ENCODE results near the gene SERPINH1.

SERPINH1 gene

GRCh38 chr11:75562048-75562835 is at the start of gene SERPINH1:
Gene SERPINH1, plus strand, starts transcription at chr11:75562253. Its CDS starts 4,097 bp downstream, at chr11:75566350.
- DNase-seq, result peak; percentile 87

GRCh38 chr11:75513250-75513649 is 48.8 kb upstream of the SERPINH1 start:
- DNase-seq, result no peak

GRCh38 chr11:75514596-75514995 is 47.5 kb upstream of the SERPINH1 start:
- no peak for DNase-seq

DNA sequence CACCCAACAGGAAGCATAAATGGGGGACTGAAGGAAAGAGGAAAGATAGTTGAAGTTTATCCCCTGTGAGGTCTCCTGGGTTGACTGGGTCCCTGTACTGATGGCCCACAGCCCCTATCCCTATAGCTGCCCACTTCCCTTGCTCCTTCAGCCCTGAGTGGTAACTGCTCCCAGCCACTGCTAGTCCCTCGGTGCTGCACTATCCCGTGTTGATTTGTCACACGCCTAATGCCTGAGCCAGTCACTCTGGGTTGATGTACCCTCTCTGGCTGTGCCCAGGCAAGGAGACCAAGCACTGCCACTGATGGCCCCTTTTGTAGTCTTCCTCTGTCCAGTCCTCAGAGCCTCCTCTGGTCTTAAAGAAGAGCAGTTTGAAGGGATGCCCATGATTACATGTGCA is 45.9 kb upstream of the SERPINH1 start:
- DNase-seq, result no peak

GRCh38 chr11:75516886-75517285 is 45.2 kb upstream of the SERPINH1 start:
- no peak for DNase-seq

- DNase-seq, result no peak
Measured at GRCh38 chr11:75518204-75518549, 43.9 kb upstream of the SERPINH1 start.

GRCh38 chr11:75518771-75519653 is 43.0 kb upstream of the SERPINH1 start:
- DNase-seq, result no peak

DNA sequence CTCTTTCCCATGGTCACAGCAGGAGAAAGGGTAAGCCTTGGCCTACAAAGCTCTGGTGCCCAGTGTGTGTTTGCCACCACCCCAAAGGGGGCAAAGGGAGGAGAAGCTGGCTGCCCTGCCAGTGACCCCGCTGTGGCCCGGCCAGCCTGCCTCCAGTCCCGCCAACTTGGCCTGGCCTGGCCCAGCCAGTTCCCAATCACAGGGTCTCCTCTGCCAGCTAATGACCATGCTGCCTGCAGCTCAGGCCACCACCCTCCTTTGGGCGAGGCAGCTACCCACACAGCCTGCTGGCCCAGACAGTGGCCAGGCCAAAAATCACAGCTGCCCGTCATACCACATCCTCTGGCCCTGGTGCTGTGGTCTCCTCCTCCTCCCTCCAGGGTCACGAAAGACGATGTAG is 41.4 kb upstream of the SERPINH1 start:
- no peak for DNase-seq

GRCh38 chr11:75522286-75523044 is 39.6 kb upstream of the SERPINH1 start:
- no peak for DNase-seq

DNA sequence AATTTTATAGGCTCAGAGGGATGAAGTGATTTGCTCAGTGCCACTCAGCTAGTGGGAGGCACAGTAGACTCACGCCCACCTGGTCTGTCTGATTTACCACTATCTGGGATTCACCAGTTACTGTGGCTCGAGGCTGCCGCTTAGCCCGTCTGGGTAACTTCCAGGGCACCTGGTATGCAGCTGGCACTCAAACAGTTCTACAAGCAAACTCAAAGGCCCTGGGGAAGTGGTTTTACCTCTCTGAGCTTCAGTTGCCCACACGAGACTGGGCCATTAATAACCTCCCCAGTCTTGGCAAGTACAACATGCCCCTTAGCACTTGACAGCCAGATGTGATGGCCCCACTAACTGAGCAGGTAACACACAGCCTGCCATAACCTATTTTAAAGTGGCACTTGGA is 38.9 kb upstream of the SERPINH1 start:
- DNase-seq, result no peak

DNA sequence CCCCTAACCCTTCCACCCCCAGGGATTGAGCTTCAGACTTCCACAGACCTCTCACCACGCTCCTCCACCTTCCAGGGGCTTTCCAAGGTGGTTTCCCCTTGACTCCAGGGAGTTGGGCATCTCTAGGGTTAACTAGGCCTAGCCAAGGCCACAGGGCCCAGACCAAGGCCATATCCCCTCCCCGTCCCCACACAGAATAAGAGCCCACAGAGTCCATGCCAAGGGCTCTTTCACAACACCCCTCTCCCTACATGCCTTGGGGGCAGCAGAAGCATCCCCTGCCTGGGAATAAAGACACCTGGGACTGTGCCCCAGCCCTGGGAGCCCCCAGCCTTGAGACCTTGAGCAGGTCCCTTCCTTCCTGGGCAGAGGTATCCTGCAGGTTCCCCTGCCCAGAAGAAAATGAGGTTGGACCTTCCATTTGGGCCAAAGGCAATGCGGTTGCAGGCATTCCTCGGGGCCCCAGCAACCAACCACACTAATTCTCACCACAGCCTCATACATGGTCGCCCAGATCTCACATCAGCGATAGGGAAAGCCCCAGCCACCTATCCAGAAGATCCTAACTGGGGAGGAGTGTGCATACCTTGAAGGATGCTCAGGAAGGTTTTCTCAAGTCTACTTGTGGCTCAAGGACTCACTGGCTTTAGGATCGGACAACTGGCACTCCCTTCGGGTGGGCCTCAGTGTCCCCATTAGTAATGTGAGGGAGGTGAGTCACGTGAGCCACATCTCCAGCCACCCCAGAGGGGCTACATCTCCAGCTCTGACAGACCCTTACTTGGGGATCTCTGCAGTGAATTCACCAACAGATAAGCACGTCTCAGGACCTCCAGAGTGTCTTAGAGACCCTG is 38.0 kb upstream of the SERPINH1 start:
- DNase-seq, result no peak

DNA sequence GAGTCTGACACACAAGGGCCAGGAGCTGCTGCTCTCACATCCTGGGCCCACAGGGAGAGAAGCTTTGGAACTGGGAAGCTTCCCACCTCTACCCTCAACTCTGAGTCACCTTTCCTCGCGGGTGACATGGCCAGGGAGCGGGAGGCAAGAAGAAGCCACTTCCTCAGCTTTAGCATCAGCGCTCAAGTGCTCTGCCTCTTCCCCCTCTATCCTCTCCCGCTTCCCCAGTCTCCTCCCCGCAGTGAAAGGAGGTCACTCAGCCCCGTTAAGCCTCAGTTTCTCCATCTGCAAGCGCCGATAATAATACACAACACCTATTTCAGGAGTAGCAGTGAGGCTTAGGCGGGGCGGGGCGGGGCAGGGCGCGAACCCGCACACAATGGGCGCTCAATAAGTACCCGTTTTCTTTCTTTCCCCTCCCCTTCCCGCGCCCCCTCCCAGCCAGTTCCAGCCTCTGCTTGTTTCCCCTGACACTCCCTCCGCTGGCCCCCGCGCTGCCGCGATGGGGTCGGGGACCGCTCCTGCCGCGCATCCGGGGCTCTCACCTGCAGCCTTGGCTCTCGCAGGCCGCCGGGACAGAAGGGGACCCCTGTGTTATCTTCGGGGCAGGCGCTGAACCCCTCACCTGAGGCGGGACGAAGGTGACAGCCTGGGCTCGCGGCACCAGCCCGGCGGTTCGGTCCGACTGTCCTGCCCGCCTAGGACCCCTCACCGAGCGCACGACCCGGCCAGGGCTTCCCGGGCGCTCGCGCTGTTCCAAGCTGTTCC is 37.2 kb upstream of the SERPINH1 start:
- DNase-seq, result peak; percentile 27

GRCh38 chr11:75525433-75526191 is 36.4 kb upstream of the SERPINH1 start, which contains the start of gene GDPD5:
Gene GDPD5, minus strand, starts transcription at chr11:75525941. Its CDS starts 48,206 bp downstream, at chr11:75477735.
- peak; percentile 89 for DNase-seq

- DNase-seq, result no peak
Measured at GRCh38 chr11:75526192-75526541, 35.9 kb upstream of the SERPINH1 start.

- DNase-seq, result no peak
Measured at GRCh38 chr11:75527130-75527529, 34.9 kb upstream of the SERPINH1 start.

- DNase-seq, result no peak
Measured at GRCh38 chr11:75527938-75528735, 33.9 kb upstream of the SERPINH1 start.

DNA sequence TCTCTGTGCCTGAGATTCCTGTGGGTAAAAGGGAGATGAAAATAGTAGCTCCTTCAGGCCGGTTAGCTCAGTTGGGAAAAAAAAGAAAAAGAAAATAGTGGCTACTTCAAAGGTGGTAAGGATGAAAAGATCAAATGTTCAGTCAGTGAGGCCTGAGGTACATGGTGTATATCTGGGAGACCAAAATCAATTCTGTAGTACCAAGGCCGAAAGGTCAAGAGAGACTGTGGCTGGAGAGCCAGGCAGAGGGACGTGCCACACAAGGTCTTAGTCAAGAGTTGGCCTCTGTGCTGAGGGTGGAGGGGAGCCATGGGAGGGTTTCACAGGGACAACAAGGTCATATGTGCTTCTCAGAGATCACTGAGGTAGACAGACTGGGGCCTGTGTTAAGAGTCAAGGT is 31.5 kb upstream of the SERPINH1 start:
- DNase-seq, result no peak

- DNase-seq, result no peak
Measured at GRCh38 chr11:75531325-75531724, 30.7 kb upstream of the SERPINH1 start.

- DNase-seq, result peak; percentile 86
Measured at GRCh38 chr11:75532200-75533048, 29.6 kb upstream of the SERPINH1 start.
